Stimulated activated CD4-positive, alpha-beta T cell treated with anti-CD3 and anti-CD28 coated beads, TNF-alpha, amount 100 ng/mL, for 24 hours (primary cell): ENCODE measurements around the gene UPP1.
"Not testable (repeated sequence)": the region's sequence is repeated elsewhere in the genome, so short reads cannot be mapped to it uniquely, and the experiment has no call there.

Experiments
- DNase-seq, 3 experiments: peaks; one replicate each; pipeline ENCODE4 v3.0.0-alpha.2; 2020; ENCODE audit warnings: low read depth in 3 of 3

Gene UPP1

DNA sequence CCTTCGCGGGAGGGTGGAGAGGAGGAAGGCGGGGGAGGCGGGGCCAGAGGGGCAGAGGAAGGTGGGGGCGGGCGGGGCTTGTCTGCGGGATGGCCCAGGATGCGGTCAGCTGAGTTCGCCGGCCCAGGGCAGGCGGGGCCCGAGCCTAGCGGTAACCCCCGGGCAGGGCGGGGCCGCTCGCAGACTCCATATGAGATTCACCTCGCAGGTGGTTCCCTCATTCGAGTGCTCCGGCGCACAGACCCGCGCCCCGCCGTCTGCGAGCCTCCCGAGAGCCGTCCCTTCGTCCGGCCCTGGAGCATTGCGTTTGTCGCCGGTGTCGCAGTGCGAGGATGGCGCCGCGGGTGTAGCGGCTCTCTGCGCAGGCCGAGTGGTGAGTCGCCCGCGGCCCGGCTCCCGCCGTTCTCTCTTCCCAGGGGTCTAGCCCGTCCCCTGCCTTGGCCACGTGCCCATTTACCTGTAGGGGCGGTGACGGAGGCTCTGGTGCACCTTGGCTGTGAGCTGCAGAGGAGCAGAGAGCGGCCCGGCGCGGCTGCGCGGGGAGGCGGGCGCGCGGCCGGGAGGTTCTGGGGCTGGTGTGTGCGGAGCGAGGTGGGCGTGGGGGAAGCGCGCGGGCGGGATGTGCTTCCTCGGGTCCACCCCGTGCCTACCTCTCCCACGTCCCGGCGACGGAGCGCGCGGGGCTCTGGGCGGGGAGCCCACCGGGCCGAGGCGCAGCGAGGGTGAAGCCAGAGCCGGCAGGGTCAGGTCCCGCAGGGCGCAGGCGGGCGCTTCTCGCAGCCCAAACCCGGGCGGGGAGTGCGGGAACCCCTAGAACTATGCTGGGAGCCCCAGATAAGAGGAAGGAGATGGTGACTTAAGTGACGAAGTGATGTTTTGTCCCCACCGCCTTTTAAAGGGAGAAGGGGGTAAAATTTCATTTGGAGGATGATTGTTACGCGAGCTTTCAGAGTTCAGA is at the start of gene UPP1:
Gene UPP1, plus strand, starts transcription at position 220 of the 958 bp plus-strand sequence. CDS start 5,519 bp downstream, outside the sequence.
- peak; percentile 67 to 89 (median 70) for DNase-seq

DNA sequence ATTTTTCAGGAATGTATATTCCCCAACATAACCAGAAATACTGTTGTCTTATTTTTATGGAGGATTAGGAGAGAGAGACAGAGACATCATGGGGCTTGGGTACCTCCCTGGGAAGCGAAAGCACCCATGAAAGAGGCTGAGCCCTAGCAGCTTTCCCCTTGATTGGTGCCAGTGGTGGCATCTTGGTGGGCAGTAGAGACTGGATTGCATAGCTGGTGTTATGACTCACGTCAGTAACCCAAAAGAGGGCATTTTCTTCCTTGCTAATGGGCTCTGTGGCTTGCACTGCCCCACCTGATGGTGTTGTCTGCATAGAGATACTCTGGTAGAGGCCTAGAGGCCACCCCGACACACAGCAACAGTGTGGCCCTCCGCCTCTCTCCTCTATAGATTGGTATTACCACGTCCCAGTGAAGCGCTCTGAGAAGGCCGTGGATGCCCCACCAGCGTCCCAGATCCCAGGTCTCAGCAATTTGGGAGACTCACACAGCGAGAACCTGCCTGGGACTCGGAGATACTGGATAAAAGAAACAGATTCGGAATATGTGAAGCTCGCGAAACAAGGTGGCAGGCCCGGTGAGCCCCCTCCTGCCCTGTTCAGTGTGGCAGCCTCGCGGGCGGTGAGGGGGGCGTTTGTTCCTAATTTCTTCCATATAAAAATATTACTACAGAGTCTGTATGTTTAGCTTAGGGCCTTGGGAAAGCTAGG is 48.0 kb upstream of the UPP1 start:
- DNase-seq = no peak

DNA sequence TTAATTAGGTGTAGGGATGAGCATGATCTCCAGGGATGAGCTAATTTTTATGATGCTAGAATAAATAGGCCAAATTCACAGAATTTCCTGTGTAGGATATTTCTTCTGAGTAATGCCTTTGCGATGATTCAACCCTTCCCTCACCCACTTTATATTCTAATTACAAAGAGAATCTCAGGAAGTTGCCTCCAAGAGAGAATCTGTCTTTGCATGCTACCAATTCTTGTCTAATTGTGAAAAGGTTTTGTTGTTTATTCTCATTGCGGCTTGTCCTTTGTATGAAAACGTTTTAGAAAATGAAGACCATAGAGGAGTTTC is 47.5 kb upstream of the UPP1 start:
- no peak for DNase-seq

DNA sequence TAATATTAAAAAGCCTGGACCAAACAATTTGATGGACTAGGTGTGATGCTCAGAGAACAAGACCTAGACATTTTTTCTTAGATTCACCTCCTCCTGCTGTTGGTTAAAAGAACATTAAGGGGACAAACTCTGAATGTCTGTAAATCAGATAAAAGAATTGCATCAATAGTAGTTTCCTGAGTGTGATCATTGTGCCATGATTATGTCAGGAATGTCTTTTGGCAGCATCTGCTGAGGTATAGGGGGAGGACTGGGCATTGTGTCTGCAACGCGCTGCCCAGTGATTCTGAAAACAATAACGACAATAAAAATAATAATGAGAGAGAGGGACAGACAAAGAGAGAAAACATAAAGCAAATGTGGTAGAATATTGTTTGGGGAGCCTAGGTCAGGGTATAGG is 46.8 kb upstream of the UPP1 start:
- no peak for DNase-seq

DNA sequence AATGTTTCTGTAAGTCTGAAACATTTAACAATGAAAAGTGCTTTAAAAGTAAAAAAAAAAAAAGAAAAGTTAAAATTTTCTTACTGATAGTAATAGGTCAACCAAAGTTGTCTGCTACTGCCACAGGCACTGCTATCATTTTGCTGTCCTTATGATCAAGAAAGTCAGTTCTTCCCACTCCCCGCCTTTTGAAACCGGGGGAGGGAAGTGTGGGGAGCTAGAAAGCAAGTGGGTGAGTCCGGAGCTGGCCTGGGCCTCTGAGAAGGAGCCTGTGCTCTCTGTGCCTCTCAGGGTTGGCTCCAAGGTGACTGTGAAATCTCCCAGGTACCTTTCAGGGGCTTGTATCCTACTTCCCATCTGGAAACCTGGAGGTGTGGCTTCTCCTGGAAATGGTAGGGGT is 46.4 kb upstream of the UPP1 start:
- no peak for DNase-seq

DNA sequence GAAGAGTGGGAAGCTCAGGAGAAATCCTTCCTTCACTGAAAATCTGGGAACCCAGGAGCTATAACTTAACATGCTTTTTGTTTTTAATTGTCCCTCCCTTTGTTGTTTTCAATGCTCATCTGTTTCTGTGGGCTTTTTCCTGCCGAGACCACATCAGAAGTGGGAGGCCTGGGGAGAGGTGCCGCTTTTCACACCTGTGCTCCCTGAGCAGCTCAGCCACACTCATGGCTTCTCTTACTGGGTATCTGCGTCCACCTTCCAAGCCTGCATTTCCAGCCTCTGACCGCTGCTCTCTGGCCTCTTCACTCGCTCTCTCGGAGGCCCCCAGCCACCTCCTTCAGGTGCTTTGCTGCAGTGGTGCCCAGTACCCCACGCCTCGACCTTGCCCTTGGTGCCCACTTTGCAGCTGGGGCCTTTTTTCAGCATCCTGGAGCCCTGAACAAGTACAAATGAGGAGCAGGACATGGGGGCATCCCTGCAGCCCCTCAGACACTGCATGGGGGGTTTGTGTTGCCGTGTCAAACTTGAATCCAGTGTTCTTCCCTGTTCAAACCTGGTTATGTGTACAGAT is 43.8 kb upstream of the UPP1 start:
- no peak for DNase-seq

DNA sequence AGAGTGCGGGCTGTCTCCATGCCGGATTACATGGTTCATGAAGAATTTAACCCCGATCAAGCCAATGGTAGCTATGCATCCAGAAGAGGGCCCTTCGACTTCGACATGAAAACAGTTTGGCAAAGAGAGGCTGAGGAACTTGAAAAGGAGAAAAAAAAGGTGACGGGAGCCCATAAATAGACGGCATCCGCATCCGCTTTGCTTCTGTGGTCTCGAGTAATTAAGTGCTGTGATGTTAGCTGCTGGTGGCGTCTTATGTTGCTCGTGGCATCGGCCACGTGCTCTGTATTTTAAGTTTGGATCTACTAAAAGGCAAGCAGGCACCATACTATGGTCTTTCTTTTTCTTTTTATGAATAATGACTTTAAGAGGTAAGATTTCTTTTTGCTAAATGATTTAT is 42.6 kb upstream of the UPP1 start:
- no peak for DNase-seq

DNA sequence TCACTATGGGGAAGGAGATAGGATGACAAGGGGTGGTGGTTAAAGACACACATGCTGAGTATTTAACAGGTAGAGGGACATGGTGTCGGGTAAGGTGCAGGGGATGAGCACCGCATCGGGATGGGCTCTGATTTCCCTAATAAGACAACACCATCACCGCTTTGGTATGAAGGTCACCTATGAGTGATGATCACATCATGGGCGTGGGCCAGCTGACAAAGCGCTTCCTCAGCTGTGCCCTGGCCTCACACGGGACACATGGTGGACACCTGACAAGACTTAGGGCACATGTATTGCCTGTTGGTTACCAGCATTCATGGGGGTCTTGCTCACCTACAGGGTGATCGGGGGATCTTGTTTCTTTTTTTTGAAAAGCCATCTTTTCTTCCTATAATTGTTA is 41.0 kb upstream of the UPP1 start:
- DNase-seq = no peak

DNA sequence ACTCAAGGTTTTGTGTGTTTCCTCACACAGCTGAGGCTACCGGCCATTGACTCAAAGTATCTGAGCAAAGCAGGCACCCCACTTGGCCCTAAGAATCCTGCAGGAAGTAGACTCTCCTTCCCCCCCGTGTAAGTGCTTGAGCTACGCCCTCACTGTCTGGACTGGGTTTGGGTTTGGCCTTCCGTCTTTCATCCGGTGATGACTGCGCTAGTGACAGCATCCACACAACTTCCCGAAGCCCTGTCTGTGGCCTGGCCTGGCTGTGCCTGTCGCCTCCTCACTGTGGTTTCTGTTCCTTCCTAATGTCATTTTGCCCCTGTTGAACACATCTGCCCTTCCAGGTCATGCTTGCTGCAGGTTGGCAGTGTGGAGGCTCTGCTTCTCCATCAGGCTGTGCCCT is 39.2 kb upstream of the UPP1 start:
- no peak for DNase-seq

DNA sequence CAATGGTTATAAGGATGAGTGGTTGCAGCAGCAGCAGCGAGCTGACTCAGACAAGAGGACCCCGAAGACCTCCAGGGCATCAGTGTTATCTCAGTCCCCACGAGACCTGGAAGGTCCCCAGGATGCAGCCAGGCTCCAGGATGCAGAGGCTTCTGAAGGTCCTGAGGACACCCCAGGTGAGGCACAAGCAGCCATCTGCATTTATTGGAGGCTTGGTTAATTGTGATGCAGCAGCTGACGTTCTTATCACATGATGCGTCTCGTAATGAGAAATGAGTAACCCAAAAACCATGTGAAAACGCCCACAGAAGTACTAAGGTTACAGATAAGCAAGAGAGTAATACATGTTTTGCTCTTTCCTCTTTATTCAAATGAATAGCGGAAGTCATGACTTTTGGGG is 36.3 kb upstream of the UPP1 start:
- DNase-seq = no peak

DNA sequence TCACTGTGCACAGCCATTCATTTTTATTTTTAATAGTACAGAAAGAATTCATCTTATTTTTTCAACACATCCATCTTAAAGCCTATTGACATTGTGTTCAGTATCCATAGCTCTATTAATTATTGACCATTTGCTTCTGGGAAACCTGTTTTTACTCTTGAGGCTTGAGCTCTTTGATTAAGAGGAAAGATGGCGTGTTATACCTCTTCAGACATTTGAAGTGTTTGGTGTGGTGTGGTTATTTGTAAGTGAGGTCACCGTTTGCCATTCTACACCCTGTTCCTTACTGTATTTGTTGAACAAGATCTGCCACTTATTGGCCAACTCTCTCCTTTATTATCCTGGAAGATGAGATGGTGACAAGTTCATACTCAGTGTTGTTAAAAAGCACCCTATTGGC is 35.3 kb upstream of the UPP1 start:
- DNase-seq = no peak

DNA sequence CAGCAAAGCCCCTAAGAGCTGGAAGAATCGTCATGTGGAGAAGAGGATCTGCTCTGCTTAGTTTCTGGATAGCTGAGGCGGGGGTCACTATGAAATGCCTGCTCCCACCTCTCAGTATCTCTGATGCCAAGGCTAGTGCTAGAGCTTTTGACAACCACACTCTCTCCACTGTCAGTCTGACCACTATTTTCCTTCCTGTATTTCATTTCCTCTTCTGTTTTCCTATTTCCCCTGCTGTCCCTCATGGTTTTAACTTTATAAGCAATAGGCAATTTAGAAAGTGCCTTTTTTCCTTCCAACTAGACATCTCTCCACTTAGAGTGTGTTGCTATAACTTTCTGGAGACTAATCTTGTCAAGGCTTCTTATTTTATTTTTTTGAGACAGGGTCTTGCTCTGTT is 30.1 kb upstream of the UPP1 start:
- DNase-seq = no peak

DNA sequence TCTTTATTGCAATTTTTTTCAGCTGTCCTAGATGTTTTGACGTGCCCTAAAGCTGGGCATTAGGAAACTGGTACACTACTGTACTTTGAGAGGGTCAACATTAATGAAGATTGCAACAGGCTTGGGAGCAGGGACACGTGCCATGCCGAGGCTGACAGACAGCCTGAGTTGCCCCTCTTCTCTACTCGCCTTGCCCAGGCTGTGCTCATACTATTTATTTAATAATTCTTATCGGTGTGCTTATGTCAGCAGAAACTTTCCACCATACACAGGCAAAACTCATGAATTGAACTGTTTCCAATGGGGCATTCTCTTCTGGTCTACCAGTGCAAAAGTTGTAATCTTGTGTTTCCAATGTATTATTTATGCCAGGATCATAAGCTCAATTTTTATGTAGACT is 29.4 kb upstream of the UPP1 start:
- DNase-seq = no peak

DNA sequence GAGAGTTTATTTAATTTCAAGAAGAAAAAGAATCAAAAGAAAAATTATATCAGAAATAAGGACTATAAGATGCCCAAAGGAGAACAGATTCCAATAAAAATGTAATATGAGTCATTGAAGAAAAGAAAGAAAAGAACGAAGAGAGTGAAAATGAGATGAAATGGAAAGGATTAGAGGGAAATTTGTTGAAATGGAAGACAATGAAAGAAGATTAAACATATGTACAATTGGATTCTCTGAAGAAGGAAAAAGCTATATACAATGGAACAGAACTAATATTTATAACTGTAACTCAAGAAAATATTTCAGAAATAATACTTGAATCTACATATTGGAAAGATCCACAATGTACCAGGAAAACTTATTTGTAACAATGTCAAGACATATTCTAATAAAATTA is 25.1 kb upstream of the UPP1 start:
- no peak for DNase-seq

DNA sequence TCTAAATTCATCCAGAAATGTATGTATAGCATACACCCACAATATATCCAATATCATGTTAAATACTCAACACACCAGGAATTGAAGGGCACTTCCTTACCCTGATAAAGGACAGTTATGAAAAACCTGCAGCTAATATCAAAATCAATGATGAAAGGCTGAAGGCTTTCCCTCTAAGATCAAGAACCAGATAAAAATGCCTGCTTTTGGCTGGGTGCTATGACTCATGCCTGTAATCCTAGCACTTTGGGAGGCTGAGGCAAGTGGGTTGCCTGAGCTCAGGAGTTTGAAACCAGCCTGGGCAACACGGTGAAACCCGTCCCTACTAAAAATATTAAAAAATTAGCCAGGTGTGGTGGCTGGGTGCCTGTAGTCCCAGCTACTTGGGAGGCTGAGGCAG is 21.6 kb upstream of the UPP1 start:
- no peak for DNase-seq

DNA sequence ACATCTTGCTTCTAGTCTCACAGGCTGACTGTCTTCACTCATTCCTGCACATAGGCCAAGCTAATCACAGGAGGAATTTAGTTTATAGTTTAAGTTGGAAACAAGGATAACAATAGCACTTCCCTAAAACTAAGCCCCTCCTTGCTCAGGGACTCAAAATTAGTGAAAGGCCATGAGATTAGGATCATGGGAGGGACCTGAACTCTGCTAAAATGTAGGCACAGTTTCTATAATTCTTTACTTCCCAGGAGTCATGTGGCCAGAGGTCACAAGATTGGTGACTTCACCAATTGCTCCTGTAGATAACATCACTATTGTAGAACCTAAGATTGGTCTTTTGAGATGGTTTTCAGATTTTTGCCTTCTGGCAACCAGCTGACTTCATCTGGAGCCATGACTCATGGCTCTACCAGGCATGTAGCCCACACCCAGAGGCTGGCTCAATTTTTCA is 14.8 kb upstream of the UPP1 start:
- DNase-seq = no peak

DNA sequence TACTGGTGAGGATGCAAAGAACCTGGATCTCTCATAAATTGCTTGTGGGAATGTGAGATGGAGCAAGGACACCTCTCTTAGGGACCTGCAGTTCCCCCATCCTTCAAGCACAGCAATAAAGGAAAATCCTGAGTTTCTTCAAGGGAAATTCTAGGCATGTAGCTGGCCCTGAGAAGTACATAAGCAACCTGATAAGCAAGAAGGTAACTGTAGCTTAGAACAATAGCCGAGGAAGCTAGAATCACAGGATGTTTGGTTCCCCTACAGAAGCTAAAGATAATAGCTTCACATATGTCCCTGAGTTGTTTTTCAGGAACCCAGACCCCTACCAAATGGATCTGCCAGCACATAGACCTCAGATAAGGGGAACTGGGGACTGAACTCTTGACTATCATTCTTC is 11.6 kb upstream of the UPP1 start:
- no peak for DNase-seq

DNA sequence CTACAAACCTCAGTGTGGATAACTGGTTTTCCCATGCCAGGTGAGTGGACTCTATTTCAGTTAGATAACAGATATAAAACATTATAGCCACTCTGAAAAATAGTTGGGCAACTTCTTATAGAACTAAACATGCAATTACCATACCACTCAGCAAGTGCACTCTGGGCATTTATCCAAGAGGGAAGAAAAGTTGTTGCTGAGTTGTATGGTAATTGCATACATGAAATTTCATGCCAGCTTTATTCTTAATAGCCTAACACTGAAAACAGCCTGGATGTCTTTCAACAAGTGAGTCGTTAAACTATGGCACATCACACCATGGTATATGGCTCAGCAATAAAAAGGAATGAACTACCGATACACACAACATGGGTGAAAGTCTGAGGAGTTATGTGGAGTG is 10.6 kb upstream of the UPP1 start:
- DNase-seq = no peak

DNA sequence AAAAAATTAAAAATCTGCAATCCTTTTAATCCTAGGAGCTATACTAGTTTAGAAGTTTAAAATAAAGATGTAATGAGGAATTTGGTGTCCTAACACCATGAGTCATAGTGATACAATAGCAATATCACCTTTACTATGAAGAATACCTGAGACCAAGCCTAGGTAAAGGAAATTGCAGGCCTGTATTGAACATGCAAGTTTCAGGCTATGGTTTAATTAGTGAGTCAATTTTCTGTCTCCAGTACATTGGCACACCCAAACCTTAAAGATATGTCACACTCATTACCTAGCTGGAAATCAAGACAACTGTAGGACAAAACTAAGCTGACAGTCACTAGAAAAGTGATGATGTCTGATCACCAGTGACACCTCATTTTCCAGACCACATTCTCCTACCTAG is 6.7 kb upstream of the UPP1 start:
- DNase-seq = not testable (repeated sequence)

DNA sequence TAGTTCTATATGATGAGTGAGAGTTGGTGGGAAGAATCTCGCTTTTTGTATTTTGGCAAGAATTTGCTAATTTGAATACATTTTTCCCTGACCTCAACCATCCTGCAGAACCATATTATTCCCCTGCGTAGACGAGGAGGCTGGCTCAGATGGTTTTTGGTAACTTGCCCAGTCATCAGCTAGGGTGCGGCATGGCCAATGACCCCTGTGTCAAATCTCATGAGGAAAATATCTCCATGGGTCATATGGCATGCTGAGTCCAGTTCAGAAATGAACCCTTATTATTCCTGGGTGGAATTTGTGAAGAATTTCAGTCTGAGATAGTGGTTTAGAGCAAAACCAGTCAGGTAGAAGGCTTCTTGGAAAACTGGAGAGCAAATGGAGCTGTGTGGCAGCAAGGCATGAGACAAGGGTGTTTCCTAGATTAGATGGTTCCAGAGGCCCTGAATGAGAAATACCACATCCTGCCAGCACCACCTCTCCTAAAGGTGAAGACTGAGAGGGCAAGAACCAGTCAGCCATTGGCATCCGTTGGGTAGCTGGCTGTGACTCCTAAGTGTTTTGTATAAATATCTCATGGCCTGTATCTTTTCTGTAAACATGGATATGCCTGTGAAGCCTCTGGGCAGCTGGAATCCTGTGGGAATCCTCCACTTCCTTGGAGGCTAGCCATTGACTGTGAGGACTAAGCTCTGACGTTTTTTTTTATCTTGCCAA is 5.8 kb upstream of the UPP1 start:
- no peak for DNase-seq

DNA sequence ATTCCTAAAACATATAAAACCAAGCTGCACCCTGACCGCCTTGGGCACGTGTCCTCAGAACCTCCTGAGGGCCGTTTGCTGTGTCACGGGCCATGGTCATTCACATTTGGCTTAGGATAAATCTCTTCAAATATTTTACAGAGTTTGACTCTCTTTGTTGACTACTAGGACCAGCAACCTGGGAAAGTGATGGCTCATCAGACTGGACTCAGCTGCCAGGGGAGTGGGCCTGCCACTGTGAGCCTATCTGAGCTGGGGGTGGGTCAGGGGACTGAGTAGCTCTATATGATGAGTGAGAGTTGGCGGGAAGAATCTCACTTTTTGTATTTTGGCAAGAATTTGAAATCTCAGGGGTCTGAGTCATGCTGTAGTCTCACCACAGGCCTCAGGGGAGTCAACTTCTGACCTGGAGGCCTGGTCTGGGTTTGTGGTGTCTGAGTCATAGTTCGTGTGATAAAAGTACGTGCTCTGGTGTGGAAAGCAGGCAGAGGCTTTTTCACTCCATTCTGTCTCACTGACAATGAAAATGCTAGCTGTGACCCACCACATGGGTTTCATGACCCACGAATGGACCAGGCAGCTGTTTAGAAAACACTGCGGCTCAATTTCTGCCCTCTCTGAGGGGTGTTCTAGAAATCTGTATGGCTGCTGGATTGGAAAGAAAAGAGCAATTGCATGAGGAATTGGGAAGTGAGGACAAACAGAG is 4.2 kb upstream of the UPP1 start:
- DNase-seq = peak; percentile 53 to 68 (median 65)

DNA sequence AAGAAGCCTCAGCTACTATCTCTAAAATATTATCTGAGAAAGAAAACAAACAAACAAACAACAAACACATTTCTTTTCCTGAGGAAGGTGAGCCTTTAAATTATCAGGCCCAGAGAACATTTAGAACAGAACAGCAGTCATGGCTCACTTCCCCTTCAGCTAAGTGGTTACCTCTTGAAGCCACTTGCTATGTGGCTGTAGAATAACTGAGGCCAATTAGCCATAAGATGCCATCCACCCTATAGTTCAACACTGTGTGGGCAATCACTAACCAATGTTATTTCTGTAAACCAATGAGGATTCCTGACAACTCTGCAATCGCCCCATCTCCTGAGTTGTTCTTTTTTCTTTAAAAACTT is 3.7 kb upstream of the UPP1 start:
- DNase-seq = no peak
